T1000 (cell line): ENCODE data around the gene KIF5A.
"Not testable (repeated sequence)": the region's sequence is repeated elsewhere in the genome, so short reads cannot be mapped to it uniquely, and the experiment has no call there.

Experiments used
- DNase-seq: peaks from one replicate; lab custom pipeline; 2025; ENCODE audit warnings: mixed read lengths; lab: John Stamatoyannopoulos, UW

KIF5A gene

DNA sequence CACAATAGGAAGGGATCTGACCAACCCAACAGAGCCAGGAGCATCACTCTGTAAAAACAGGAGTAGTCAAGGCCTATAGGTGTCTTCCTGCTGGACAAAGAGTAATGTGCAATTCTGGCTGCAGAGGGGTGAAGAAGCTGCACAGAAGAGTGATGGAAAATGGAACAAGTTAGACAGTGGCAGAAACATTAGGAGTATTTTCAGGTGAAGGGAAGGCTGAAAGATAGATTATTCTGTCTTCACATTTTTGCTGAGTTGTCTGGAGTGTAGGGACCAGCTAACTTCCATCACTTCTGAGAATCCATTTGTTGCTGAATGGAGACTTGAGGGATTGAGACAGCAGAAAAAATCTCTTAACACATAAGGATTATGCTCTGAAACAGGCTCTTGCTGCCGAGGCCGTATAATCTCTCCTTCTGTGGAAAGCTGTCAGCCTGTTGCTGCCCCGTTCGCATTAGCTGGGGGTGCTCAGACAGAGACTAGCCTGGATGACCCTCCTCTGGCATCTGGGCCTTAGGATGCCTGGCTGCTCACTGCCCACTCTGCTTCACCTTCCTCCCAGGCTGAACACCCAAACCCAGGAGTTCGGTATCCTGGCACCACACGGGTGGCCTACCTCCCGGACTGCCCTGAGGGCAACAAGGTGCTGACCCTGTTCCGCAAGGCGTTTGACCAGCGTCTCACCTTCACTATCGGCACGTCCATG lies 58.3 kb downstream of the KIF5A start:
- no peak for DNase-seq

DNA sequence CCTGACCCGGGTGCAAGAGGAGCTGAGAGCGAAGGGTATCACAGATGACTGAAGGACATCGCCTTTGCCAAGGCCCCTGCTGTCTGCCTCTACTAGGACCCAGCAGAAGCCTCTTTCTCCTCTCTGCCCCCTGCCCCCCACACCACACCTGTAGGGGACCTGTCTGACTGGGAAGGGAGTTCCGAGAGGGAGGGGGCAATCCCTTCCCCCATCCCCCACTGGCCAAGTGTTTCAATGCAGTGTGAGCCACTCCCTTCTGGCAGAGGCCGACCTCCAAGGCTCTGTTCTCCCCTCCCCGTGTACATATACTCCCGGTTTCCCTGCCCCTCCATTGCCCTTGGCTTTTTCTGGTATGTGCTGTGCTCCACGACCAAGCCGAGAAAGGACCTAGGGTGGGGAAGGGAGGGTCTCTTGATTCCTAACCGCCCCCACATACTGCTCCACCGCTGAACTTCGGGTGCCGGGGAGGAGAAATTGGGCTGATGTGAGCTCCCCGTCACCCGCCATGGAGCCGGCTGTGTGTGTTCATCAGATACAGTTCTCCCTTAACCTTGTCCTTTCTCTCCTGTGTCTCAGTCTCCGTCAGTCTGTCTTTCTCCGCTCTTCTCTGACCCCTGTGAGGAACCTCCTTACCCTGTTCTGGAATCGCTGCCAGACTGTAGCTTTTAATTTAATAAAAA lies 59.4 kb downstream of the KIF5A start:
- no peak for DNase-seq

DNA sequence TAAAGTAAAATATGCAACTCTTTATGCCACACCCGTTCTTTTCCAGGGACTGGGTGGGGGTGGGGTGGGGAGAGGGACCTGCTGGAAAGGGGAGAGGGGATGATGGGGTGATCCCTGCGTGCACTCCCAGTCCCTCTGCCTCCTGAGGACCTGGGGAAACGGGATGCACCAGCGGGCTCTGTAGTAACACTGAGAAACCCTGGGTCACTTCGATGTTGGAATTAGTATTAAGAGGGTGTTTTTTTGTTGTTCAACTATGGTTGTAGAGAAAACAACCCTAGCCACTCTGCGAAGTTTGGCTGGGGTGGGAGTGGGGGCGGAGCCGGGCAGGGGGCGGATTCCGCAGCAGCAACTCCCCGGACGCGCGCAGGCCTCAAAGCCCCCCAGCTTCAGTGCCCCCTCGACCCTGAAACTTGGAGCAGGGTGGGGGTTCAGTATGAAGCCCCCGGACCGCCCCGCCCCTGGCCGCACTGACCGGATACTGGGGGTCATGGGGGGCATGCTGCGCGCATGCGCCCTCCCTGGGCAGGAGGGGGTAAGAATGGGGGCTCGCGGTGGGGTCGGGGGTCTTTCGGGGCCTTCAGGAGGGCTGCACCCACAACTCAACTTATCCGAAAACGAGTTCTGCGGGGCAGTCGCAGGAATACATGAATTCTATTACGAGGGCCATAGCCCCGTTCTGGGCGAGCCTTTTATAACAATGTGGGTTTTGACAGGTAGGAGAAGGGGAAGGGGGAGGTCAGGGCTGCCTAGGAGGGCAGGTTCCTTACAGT lies 60.1 kb downstream of the KIF5A start:
- no peak for DNase-seq

DNA sequence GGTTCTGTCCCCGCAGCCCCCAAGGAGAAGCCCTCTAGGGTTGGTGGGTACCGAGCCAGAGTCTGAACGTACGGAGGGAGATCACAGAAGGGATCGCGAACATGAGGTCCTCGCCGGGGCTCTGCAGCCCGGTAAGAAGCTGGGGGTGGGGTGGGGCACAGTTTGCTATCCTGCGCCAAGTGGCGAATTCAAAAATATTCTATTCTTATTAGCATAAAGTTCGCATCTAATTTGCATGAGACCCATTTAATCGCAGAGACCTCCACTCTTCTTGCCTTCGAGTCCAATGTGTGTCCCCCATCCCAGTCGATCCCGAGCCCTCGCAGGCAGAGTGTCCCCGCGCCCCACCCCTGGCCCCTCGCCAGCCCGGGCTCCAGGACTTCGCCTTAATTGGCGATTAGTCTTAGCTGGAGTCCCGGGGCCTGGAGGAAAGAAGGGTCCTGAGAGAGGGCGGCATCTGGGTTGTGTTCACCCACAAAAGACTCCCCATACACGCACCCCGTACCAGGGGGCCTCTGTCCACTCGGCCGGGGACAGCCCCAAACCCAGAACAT lies 60.8 kb downstream of the KIF5A start:
- DNase-seq: no peak

DNA sequence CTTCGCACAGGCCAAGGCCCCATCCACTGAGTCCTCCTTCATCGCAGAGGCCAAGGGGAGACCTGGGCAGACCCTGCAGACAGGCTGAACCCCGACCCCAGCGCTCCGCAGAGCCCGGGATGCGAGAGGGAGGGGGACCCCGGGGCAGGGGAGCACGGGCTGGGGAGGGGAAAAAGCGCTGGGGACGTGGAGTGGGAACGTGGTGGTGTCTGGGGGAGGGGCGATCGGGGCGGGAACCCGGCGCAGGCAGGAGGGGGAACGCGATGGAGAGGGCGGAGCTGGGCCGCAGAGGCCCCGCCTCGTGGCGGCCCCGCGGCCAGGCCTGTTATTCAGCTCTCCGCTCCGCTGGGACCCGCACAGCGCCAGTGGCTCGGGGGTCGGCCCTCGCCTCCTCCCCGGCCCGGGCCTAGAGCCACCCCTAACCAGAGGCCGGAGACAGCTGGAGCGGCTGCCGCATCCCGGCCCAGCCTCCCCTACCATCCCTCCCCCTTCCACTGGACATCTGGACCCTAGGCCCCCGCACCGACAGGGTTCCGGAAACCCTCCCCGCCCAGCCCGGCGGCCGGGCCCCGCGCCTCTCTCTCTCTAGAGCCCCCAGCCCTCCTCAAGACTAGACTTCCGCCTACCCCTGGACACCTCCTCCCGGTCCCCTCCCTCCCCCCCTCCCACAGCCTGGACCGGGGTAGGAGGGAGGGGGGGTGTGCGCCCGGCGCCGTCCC lies 61.4 kb downstream of the KIF5A start, which contains the start of gene ARHGEF25:
Gene ARHGEF25 (plus strand): TSS at position 328 of the 719 bp plus-strand sequence. CDS start 460 bp downstream, outside the sequence.
- peak; percentile 99 for DNase-seq

DNA sequence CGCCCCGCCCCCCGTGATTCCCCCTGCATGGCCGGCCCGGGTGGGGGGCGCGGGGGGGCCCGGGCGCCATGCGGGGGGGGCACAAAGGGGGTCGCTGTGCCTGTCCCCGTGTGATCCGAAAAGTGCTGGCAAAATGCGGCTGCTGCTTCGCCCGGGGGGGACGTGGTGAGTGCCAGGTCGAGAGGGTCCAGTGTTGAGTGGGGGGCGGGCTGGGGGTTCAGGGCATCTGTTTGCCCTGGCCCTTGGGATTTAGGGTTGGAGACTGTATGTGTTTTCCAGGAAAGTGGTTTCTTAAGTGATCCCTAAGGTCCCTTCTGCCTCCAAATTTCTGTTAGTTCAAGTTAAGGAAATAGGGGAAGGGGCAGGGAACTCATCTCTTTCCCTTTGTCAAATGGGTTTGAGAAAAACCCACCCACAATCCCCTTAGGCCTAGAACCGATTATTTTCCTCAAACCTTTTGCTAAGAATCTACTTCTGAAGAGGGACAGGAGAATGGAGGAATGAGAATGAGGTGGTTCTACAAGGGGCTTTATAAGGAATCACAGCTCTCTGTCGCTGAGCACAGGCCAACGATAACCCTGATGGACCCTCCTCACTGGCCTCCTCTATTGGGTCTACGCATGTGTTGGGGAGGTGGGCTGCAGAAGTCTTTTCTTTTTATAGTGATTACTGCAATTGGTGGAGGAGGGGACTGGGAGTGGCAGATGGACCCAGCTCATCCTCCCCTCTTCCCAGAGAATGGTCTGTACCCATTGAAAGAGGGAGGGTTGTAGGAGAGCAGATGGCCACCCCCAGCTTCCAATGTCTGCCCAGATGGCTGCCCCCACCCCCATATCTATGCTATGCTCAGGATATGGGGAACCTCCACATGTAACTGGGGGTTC lies 62.2 kb downstream of the KIF5A start:
- no peak for DNase-seq

DNA sequence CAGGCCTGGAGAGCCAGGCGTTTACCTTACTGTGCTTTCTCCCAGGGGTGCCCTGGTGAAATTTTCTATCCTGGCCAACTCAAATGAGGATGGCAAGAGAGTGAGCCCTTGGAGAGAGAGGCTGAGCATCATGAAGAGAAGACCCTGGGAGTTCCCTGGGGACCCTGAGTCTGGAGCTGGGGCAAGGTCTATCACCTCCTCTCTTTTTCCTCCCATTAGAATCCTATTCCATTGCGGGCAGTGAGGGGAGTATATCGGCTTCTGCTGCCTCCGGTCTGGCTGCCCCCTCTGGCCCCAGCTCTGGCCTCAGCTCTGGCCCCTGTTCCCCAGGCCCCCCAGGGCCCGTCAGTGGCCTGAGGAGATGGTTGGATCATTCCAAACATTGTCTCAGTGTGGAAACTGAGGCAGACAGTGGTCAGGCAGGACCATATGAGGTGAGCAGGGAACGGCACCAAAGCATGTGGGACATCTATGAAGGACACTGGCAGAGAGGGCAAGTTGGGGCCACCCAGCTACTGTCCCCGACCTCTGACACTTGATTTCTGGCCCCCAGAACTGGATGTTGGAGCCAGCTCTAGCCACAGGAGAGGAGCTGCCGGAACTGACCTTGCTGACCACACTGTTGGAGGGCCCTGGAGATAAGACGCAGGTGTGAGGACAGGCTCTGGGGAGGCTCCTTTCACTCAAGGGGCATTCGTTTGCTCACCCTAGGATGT lies 63.0 kb downstream of the KIF5A start:
- DNase-seq: no peak

DNA sequence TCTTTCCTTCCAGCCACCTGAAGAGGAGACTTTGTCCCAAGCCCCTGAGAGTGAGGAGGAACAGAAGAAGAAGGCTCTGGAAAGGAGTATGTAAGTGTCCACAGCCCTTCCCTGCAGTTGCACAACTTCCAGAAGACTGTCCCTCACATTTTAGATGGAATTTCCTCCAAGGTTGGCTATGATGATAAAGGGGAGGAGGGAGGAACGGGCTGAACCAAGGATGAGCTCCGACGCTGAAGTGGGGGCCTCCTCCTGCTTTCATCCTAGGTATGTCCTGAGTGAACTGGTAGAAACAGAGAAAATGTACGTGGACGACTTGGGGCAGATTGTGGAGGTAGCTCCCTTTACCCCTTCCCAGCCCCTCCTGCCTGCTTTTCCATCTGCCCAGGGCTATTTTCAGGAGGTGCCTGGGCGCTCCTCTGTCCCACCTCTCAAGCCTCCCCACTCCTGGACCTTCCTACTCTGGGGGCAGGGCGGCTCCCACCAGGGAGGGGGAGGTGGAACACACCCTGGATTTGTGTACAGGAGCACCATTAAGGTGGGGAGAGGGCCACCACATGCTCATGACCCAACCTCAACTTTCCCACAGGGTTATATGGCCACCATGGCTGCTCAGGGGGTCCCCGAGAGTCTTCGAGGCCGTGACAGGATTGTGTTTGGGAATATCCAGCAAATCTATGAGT lies 63.7 kb downstream of the KIF5A start:
- DNase-seq: no peak

DNA sequence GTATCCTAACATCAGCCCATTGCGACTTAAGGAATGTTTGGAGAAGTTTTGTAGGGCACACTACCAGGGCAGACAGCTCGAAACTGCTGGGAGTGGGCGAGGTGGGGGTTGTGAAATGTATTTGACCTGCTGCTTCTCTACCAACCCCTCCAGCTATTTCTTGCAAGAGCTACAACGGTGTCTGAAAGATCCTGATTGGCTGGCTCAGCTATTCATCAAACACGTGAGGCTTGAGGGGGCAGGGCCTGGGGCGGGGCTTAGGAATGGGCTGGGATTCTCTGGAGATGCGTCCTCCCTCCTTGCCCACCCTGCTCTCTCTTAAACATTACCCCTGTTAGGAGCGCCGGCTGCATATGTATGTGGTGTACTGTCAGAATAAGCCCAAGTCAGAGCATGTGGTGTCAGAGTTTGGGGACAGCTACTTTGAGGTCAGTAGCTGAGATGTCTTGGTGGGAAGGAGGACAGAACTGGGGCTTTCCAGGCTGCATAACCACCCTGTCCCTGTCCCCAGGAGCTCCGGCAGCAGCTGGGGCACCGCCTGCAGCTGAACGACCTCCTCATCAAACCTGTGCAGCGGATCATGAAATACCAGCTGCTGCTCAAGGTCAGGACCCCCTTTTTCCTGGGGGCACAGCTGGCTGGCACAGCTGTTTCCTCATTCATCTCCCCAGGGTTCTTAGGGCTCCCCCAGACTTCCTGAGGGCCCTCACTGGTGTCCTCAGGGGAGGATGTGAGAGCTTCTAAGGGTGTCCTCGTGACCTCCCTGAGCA lies 64.5 kb downstream of the KIF5A start:
- DNase-seq: no peak

DNA sequence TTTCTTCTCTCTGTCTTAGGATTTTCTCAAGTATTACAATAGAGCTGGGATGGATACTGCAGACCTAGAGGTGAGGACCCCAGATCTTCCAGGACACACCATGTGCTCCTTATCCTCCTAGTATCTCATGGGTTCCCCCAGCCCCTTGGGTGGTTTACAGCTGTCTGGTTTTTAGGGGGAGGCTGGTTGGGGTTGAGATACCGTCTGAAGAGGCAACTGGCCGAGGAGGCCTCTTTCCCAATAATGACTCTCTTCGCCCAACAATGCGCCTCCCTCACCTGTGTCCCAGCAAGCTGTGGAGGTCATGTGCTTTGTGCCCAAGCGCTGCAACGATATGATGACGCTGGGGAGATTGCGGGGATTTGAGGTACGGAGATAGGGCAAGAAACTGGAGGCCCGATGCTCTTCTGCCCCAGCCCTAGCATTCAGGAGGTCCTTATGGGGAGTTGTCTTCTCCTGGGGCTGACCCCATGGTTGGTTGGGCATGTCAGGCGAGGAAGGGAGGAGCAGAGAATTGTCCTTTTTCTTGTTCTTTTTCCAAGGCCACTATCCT lies 65.2 kb downstream of the KIF5A start:
- no peak for DNase-seq

DNA sequence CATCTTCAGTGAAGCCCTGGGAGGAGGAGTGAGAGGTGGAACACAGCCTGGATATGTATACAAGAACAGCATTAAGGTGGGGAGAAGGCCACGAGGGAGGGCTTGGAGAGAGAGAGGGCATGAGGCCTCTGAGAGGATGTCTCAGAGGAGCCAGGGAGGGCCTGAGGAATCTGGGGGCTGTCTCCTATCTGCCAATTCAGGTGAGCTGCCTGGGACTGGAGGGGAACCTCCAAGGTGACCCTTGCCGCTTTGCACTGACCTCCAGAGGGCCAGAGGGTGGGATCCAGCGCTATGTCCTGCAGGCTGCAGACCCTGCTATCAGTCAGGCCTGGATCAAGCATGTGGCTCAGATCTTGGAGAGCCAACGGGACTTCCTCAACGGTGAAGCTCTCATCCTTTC lies 65.8 kb downstream of the KIF5A start:
- DNase-seq: no peak

DNA sequence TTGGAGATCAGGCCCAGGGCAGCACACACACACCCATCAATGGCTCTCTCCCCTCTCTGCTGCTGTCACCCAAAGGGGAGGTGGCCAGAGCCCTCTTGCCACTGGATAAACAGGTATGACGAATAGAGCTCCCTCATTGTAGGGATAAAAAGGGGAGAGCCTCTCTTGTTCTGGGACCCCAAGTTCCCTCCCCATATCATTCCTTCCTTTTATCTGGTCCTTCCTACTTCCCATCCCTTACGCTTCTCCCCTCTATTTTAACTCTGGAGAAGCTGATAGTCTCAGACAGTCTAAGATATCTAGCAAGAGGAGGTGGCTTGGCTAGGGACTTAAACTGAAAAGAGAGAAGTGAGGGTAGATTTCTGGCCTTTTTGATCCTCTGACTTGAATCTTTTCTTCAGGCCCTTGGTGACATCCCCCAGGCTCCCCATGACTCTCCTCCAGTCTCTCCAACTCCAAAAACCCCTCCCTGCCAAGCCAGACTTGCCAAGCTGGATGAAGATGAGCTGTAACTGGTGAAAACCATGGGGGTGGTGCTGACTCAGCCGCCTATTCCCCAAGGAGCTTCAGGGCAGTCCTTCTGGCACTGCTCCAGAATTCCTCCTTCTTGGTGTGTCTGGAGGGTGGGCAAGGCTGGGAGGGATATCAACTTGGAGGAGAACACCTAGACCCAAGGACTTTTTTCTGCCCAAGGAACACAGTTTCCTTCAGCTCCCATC lies 66.7 kb downstream of the KIF5A start:
- peak; percentile 97 for DNase-seq

DNA sequence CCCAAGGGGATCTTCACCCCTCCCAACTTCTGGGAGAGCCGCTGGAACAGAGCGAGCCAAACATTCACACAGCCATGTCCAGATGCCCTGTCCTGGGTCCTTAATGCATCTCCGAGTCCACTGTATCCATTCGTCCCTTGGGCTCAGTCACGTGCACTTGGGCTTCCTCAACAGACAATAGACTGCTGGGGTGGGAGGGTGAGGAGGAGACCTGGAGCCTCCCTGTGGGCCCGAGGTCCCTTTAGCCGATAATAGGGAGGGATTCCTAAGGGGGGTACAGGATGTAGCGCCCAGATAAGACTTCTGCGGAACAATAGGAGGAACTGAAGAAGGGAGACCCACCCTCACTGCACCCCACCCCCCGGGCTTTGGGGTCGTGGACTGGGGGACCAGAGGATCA lies 68.1 kb downstream of the KIF5A start:
- DNase-seq: no peak

DNA sequence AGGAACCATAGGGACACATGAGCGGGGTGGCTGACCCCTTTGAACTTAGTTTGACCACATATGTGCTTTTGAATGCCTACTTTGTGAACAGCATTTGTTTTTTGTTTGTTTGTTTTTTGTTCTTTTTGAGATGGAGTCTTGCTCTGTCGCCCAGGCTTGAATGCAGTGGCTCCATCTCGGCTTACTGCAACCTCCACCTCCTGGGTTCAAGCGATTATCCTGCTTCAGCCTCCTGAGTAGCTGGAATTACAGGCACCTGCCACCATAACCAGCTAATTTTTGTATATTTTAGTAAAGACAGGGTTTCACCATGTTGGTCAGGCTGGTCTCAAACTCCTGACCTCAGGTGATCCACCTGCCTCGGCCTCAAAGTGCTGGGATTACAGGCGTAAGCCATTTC lies 68.6 kb downstream of the KIF5A start:
- not testable (repeated sequence) for DNase-seq

DNA sequence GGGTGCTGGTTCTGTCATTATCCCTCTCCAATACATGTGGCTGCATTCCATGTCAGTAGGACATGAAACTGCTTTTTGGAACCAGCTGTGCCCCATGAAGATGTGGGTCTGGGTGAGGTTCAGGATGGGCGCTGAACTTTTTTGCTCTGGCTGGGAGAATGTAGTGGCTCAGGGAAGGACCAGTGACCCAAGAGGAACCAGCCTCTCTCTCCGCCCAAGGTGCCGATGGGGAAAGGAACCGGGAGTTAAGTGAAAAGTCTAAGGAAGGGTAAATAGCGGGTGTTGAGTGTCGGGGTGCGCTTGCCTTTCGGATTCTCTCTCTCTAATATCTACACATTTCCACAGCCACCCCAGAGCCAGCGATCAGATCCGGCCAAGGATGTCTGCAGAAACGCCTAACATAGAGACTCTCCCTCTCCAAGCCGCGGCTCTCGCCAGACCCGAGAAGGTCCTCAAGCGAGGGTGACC lies 69.2 kb downstream of the KIF5A start:
- DNase-seq: no peak

DNA sequence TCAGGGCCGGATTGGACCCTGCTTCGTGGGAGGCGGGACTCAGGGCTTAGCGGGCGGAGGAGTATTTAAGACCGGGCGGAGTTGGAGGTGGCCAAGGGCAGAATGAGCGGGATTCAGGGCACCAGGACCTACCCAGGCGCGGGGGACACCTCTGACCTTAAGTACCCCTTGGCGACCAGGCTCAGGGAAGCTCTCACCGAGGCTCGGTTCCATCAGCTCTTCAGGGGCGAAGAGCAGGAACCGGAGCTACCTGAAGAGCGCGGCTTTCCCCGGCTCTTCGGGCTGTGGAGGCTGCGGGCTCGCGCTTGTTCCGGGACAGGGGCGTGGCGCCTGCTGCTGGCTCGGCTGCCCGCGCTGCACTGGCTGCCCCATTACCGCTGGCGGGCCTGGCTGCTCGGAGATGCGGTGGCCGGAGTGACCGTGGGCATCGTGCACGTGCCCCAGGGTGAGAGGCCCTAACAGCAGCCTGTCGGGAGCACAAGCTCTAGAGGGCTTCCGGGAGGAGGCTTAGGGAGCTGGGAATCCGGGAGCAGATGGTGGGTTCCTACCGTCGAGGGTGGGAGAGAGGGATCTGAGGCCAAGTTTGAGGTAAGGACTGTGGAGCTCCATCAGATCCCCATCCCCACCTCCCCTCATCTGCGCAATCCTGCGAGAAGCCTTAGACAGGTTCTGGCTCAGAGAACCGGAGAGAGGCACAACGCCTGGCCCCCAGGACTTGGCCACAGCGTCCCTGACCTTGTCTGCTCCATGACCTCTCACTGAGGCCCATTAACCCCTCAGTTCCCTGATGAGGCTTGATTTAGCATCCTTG lies 69.8 kb downstream of the KIF5A start:
- no peak for DNase-seq
